SK-N-SH (cell line): ENCODE measurements around the gene ATP8B1. TPM values are rescaled to one million over a fixed set of nuclear protein-coding genes. Genes with fewer than 3 reads are reported as not detected.

ENCODE experiments used
- CTCF ChIA-PET: fragments of 300-600, 350-600 bp; formaldehyde crosslinking; extraction: SDS; loops from one replicate; lab custom pipeline; 2021; lab: Yijun Ruan, JAX
- POLR2A ChIA-PET: fragments of 350-600 bp; sonication (Branson Sonifier 250); formaldehyde crosslinking; extraction: SDS; loops from one replicate; lab custom pipeline; 2020; ENCODE audit warnings: antibody characterized with exemption, inconsistent platforms; lab: Yijun Ruan, JAX
- DNase-seq: peaks from one replicate; pipeline ENCODE4 v3.0.0; 2012
- H2AFZ ChIP-seq: fragments of 200-600 bp; sonication (generic); 2 replicates; pipeline ENCODE4 v1.8.1; 2016; ENCODE audit warnings: antibody characterized with exemption, mild to moderate bottlenecking, low read depth
- H3F3A ChIP-seq: fragments of 200-600 bp; sonication (generic); replicated peaks from 2 replicates; pipeline ENCODE3; 2016; ENCODE audit warnings: antibody characterized with exemption, mild to moderate bottlenecking; ENCODE audit not compliant: insufficient read depth
- H3K27ac ChIP-seq, 2 experiments: fragments of 200-500 bp in 1 of 2; fragments of 200-600 bp in 1 of 2; sonication (Bioruptor generic) in 1 of 2; sonication (generic), shearing (Covaris generic) in 1 of 2; 2 replicates each; pipeline versions ENCODE4 v1.5.1 to v1.6.1; 2014 to 2016; ENCODE audit warnings: low read depth in 2 of 2, inconsistent platforms in 1 of 2, low read length in 1 of 2, mild to moderate bottlenecking in 1 of 2, mixed read lengths in 1 of 2
- H3K27me3 ChIP-seq: fragments of 200-600 bp; sonication (generic), shearing (Covaris generic); 2 replicates; pipeline ENCODE4 v1.6.1; 2016; ENCODE audit warnings: mixed run types; ENCODE audit not compliant: insufficient read depth
- H3K36me3 ChIP-seq, 2 experiments: fragments of 200-500 bp in 1 of 2; fragments of 200-600 bp in 1 of 2; sonication (Bioruptor generic) in 1 of 2; sonication (generic) in 1 of 2; replicated peaks in 1 of 2; 2 replicates each; pipeline versions ENCODE3 to v1.5.1; 2014 to 2016; ENCODE audit warnings: low read length in 1 of 2, mild to moderate bottlenecking in 1 of 2; ENCODE audit not compliant: insufficient read depth in 2 of 2, control insufficient read depth in 1 of 2
- H3K4me1 ChIP-seq, 2 experiments: fragments of 200-500 bp in 1 of 2; fragments of 200-600 bp in 1 of 2; sonication (Bioruptor generic) in 1 of 2; sonication (generic), shearing (Covaris generic) in 1 of 2; 2 replicates each; pipeline versions ENCODE4 v1.5.1 to v1.6.1; 2014 to 2016; ENCODE audit warnings: low read depth in 1 of 2, low read length in 1 of 2, mixed run types in 1 of 2; ENCODE audit not compliant: insufficient read depth in 2 of 2, control insufficient read depth in 1 of 2
- H3K4me2 ChIP-seq: fragments of 200-600 bp; sonication (generic), shearing (Covaris generic); 2 replicates; pipeline ENCODE4 v1.6.1; 2017; ENCODE audit warnings: mixed run types
- H3K4me3 ChIP-seq, 2 experiments: fragments of 200-500 bp in 1 of 2; fragments of 200-600 bp in 1 of 2; sonication (Bioruptor generic) in 1 of 2; sonication (generic), shearing (Covaris generic) in 1 of 2; 2 replicates each; pipeline versions ENCODE4 v1.5.1 to v1.8.1; 2014 to 2016; ENCODE audit warnings: low read depth in 2 of 2, inconsistent platforms in 1 of 2, low read length in 1 of 2, mild to moderate bottlenecking in 1 of 2, mixed read lengths in 1 of 2, moderate library complexity in 1 of 2
- H3K79me2 ChIP-seq: fragments of 200-600 bp; sonication (generic); 2 replicates; pipeline ENCODE4 v1.8.1; 2017; ENCODE audit warnings: mild to moderate bottlenecking; ENCODE audit not compliant: insufficient read depth
- H3K9ac ChIP-seq: fragments of 200-600 bp; sonication (generic); 2 replicates; pipeline ENCODE4 v1.6.1; 2017; ENCODE audit warnings: mixed run types
- H3K9me2 ChIP-seq: fragments of 200-600 bp; sonication (generic); 2 replicates; pipeline ENCODE4 v1.6.1; 2017; ENCODE audit warnings: mixed run types
- H3K9me3 ChIP-seq: fragments of 200-600 bp; sonication (generic); 2 replicates; pipeline ENCODE4 v1.6.1; 2017; ENCODE audit warnings: mixed run types, mild to moderate bottlenecking, moderate library complexity
- H4K20me1 ChIP-seq: fragments of 200-600 bp; sonication (generic); 2 replicates; pipeline ENCODE4 v1.6.1; 2017; ENCODE audit warnings: mild to moderate bottlenecking, mixed run types; ENCODE audit not compliant: insufficient read depth
- CHD2 ChIP-seq: fragments of 150-350 bp; IDR thresholded peaks from 2 replicates; pipeline ENCODE4 v1.6.1; 2018; ENCODE audit warnings: low read length; ENCODE audit not compliant: partially characterized antibody
- FOSL2 ChIP-seq: IDR thresholded peaks from 2 replicates; pipeline ENCODE4 v1.4.0; 2012; ENCODE audit warnings: low read depth, mild to moderate bottlenecking, moderate library complexity, borderline replicate concordance
- GATA2 ChIP-seq: sonication (generic); formaldehyde crosslinking; IDR thresholded peaks from 2 replicates; pipeline ENCODE4 v1.5.0; 2020; ENCODE audit warnings: mild to moderate bottlenecking, missing genetic modification reagents
- TAF1 ChIP-seq: IDR thresholded peaks from 2 replicates; pipeline ENCODE4 v1.6.1; 2012; ENCODE audit warnings: low read depth, mild to moderate bottlenecking, low read length, moderate library complexity, borderline replicate concordance
- TCF12 ChIP-seq: IDR thresholded peaks from 2 replicates; pipeline ENCODE4 v1.4.0; 2012
- WGBS: methylation state at CpG from one replicate; pipeline ENCODE4 v1.1.6; 2017; ENCODE audit warnings: low lambda C conversion rate; 5-methylcytosine and 5-hydroxymethylcytosine counted together
- polyA plus RNA-seq, 3 experiments: library from polyadenylated mRNA; depleted of rRNA; stranded (reverse); fragments of >200 nt; gene quantifications; 2 replicates each; pipeline ENCODE4 v1.2.3, GENCODE V29; 2012
- TF ChIP-seq, protein P1 (sequence below): fragments of 150-350 bp; IDR thresholded peaks from 2 replicates; pipeline ENCODE4 v1.6.1; 2017; ENCODE audit warnings: antibody characterized with exemption, low read length, low read depth, borderline replicate concordance
- TF ChIP-seq, protein P2 (sequence below): IDR thresholded peaks from 2 replicates; pipeline ENCODE4 v1.6.1; 2012; ENCODE audit warnings: mild to moderate bottlenecking, low read depth, low read length, moderate library complexity
- TF ChIP-seq, protein P3 (sequence below): fragments of 150-350 bp; IDR thresholded peaks from 2 replicates; pipeline ENCODE4 v1.6.1; 2016; ENCODE audit warnings: mild to moderate bottlenecking, low read depth, low read length

Gene ATP8B1
- polyA plus RNA-seq, 1 of the 3 experiments (the other 2 are of a cell fraction) = 43.8 TPM

- TF ChIP-seq FOSL2 (peak; percentile 33; the same call in 1 of the 2 replicates), GATA2 (CRISPR knock-in tag) (no peak), CHD2 (peak; percentile 82), TCF12 (peak; percentile 53; the same call in 1 of the 2 replicates)
- TF ChIP-seq, protein P1, sequence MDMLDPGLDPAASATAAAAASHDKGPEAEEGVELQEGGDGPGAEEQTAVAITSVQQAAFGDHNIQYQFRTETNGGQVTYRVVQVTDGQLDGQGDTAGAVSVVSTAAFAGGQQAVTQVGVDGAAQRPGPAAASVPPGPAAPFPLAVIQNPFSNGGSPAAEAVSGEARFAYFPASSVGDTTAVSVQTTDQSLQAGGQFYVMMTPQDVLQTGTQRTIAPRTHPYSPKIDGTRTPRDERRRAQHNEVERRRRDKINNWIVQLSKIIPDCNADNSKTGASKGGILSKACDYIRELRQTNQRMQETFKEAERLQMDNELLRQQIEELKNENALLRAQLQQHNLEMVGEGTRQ = no peak
- TF ChIP-seq, protein P2, sequence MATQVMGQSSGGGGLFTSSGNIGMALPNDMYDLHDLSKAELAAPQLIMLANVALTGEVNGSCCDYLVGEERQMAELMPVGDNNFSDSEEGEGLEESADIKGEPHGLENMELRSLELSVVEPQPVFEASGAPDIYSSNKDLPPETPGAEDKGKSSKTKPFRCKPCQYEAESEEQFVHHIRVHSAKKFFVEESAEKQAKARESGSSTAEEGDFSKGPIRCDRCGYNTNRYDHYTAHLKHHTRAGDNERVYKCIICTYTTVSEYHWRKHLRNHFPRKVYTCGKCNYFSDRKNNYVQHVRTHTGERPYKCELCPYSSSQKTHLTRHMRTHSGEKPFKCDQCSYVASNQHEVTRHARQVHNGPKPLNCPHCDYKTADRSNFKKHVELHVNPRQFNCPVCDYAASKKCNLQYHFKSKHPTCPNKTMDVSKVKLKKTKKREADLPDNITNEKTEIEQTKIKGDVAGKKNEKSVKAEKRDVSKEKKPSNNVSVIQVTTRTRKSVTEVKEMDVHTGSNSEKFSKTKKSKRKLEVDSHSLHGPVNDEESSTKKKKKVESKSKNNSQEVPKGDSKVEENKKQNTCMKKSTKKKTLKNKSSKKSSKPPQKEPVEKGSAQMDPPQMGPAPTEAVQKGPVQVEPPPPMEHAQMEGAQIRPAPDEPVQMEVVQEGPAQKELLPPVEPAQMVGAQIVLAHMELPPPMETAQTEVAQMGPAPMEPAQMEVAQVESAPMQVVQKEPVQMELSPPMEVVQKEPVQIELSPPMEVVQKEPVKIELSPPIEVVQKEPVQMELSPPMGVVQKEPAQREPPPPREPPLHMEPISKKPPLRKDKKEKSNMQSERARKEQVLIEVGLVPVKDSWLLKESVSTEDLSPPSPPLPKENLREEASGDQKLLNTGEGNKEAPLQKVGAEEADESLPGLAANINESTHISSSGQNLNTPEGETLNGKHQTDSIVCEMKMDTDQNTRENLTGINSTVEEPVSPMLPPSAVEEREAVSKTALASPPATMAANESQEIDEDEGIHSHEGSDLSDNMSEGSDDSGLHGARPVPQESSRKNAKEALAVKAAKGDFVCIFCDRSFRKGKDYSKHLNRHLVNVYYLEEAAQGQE = peak; percentile 71
- TF ChIP-seq, all 33 proteins: peak for 20
Observed at GRCh38 chr18:57630002-57630753, 172.9 kb downstream of the ATP8B1 start (continued).

DNA sequence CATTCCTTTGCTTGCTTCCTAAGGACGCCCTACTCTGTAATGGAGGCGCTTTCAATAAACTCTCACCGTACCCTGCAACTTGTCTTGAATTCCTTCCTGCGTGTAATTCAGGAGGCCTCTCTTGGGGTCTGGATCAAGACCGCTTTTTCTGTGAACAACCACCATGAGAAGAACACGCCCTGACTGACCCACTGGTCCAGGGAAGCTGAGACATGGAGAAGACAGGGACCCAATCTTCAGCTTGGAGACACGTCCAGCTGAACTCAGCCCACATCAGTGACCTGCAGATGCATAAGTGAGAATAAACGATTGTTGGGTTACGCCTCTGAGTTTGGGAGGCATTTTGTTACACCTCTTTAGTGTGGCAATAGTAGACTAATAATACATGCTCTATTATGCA lies 173.7 kb downstream of the ATP8B1 start:
- no peak for DNase-seq
- Histone ChIP-seq H3K36me3 (no peaks in the 10 kb centered on the region), H3K9me3 (no peaks in the 10 kb centered on the region), H3K79me2 (0 out of 2 replicates have a peak, but pooled peaks cover 3% of the 10 kb centered on the region), H3K9ac (no peak overlapping the region), H3K27ac (no peak overlapping the region), H4K20me1 (no peaks in the 10 kb centered on the region), H3K4me1 (peaks cover 0 to 2% of the 10 kb centered on the region in 2 experiments; a peak in 1 of 4 replicates), H2AFZ (peak overlapping the region; percentile 98), H3K9me2 (no peaks in the 10 kb centered on the region), H3K4me2 (peak overlapping the region; percentile 77), H3F3A (peaks cover 7% of the 10 kb centered on the region), H3K27me3 (no peaks in the 10 kb centered on the region), H3K4me3 (peak overlapping the region; percentile 74 to 88)
- 97% methylated on average over 9 of the region's 9 CpGs for WGBS
- CTCF ChIA-PET = interaction anchor here (0.7 to 1.4 kb wide), 11 partner anchors 8 to 514 kb away, joined by 3 to 4 read pairs (median 3); partner anchors contain the start of gene NARS1
- POLR2A ChIA-PET = interaction anchor here (2.3 kb wide), 1 partner anchor 8 kb away, joined by 7 read pairs; the partner anchor contains the start of gene NARS1
- TF ChIP-seq, protein P3, sequence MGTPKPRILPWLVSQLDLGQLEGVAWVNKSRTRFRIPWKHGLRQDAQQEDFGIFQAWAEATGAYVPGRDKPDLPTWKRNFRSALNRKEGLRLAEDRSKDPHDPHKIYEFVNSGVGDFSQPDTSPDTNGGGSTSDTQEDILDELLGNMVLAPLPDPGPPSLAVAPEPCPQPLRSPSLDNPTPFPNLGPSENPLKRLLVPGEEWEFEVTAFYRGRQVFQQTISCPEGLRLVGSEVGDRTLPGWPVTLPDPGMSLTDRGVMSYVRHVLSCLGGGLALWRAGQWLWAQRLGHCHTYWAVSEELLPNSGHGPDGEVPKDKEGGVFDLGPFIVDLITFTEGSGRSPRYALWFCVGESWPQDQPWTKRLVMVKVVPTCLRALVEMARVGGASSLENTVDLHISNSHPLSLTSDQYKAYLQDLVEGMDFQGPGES = 0 out of 2 replicates have a peak, but pooled peaks have one; percentile 6
- TF ChIP-seq TAF1 = no peak
